ENCODE measurements around the gene EDAR. TPM values are rescaled to one million over a fixed set of nuclear protein-coding genes. Genes with fewer than 3 reads are reported as not detected.
A peak's percentile ranks its signal among the peaks of the same experiment; 100 is the strongest.

EDAR gene
- total RNA-seq, 2 donors from 2014 or later, result 0.43 to 0.46 TPM

GRCh38 chr2:108938077-108938710, 50.8 kb downstream of the EDAR start:
- Mint-ChIP-seq H3K36me3 (no peaks in the 10 kb centered on the region), H3K27ac (peak overlapping the region in 1 of 2 donors; percentile 65), H3K9me3 (no peaks in the 10 kb centered on the region)
- ATAC-seq (peak; percentile 56 to 85), DNase-seq (ENCODE audit: low spot score in 2 of 2) (no peak)

- peak overlapping the region; percentile 1 for H3K27ac Mint-ChIP-seq
- peak in 1 of 2 donors; percentile 47 for ATAC-seq
Measured at GRCh38 chr2:108937367-108938017, 51.5 kb downstream of the EDAR start.

GRCh38 chr2:108936866-108937265, 52.2 kb downstream of the EDAR start:
- Mint-ChIP-seq H3K36me3 (no peaks in the 10 kb centered on the region), H3K9me3 (no peaks in the 10 kb centered on the region), H3K27ac (peak overlapping the region in 1 of 2 donors; percentile 1)
- ATAC-seq, result no peak
- DNase-seq (ENCODE audit: low spot score in 2 of 2), result no peak

More at GRCh38 chr2:108937367-108938017, 51.5 kb downstream of the EDAR start:
- DNase-seq (ENCODE audit: low spot score in 2 of 2), result no peak
- no peaks in the 10 kb centered on the region for H3K9me3 Mint-ChIP-seq
- H3K36me3 Mint-ChIP-seq, result no peaks in the 10 kb centered on the region

GRCh38 chr2:108936076-108936864, 52.8 kb downstream of the EDAR start:
- DNase-seq (ENCODE audit: low spot score in 2 of 2), result no peak
- ATAC-seq, result no peak
- Mint-ChIP-seq H3K9me3 (no peaks in the 10 kb centered on the region), H3K36me3 (no peaks in the 10 kb centered on the region), H3K27ac (peak overlapping the region in 1 of 2 donors; percentile 37)

- no peak overlapping the region for H3K27ac Mint-ChIP-seq
- DNase-seq (ENCODE audit: low spot score in 2 of 2), result no peak
- ATAC-seq, result no peak
- H3K9me3 Mint-ChIP-seq, result no peaks in the 10 kb centered on the region
- H3K36me3 Mint-ChIP-seq, result no peaks in the 10 kb centered on the region
Measured at GRCh38 chr2:108935271-108935741, 53.7 kb downstream of the EDAR start.

- Mint-ChIP-seq H3K9me3 (no peaks in the 10 kb centered on the region), H3K27ac (no peak overlapping the region), H3K36me3 (no peaks in the 10 kb centered on the region)
- ATAC-seq (no peak), DNase-seq (ENCODE audit: low spot score in 2 of 2) (no peak)
Measured at GRCh38 chr2:108934583-108935245, 54.3 kb downstream of the EDAR start.

GRCh38 chr2:108934151-108934550, 54.9 kb downstream of the EDAR start:
- no peak for DNase-seq (ENCODE audit: low spot score in 2 of 2)
- H3K9me3 Mint-ChIP-seq, result no peaks in the 10 kb centered on the region
- ATAC-seq, result no peak
- no peak overlapping the region for H3K27ac Mint-ChIP-seq
- no peaks in the 10 kb centered on the region for H3K36me3 Mint-ChIP-seq

- Mint-ChIP-seq H3K27ac (no peak overlapping the region), H3K9me3 (no peaks in the 10 kb centered on the region), H3K36me3 (no peaks in the 10 kb centered on the region)
- DNase-seq (ENCODE audit: low spot score in 2 of 2), result no peak
- no peak for ATAC-seq
Measured at GRCh38 chr2:108933691-108934117, 55.3 kb downstream of the EDAR start.

GRCh38 chr2:108932736-108933332, 56.2 kb downstream of the EDAR start:
- H3K27ac Mint-ChIP-seq, result no peak overlapping the region
- no peak for ATAC-seq
- H3K36me3 Mint-ChIP-seq, result no peaks in the 10 kb centered on the region
- DNase-seq (ENCODE audit: low spot score in 2 of 2), result no peak
- H3K9me3 Mint-ChIP-seq, result no peaks in the 10 kb centered on the region

- Mint-ChIP-seq H3K27ac (peak overlapping the region in 1 of 2 donors; percentile 70), H3K9me3 (no peaks in the 10 kb centered on the region), H3K36me3 (no peaks in the 10 kb centered on the region)
- DNase-seq (ENCODE audit: low spot score in 2 of 2) (no peak), ATAC-seq (no peak)
Measured at GRCh38 chr2:108931372-108931771, 57.6 kb downstream of the EDAR start.

- DNase-seq (ENCODE audit: low spot score in 2 of 2) (no peak), ATAC-seq (no peak)
- Mint-ChIP-seq H3K36me3 (no peaks in the 10 kb centered on the region), H3K9me3 (no peaks in the 10 kb centered on the region), H3K27ac (no peak overlapping the region)
Measured at GRCh38 chr2:108929807-108930425, 59.1 kb downstream of the EDAR start.

GRCh38 chr2:108928660-108929377, 60.2 kb downstream of the EDAR start:
- Mint-ChIP-seq H3K9me3 (no peaks in the 10 kb centered on the region), H3K36me3 (no peaks in the 10 kb centered on the region), H3K27ac (no peak overlapping the region)
- ATAC-seq, result no peak
- DNase-seq (ENCODE audit: low spot score in 2 of 2), result no peak

- H3K36me3 Mint-ChIP-seq, result no peaks in the 10 kb centered on the region
- ATAC-seq, result peak; percentile 59 to 69
Measured at GRCh38 chr2:108927936-108928659, 60.9 kb downstream of the EDAR start.

GRCh38 chr2:108927405-108927804, 61.6 kb downstream of the EDAR start:
- no peak for ATAC-seq
- no peak overlapping the region for H3K27ac Mint-ChIP-seq

More at GRCh38 chr2:108927936-108928659, 60.9 kb downstream of the EDAR start:
- Mint-ChIP-seq H3K27ac (no peak overlapping the region), H3K9me3 (no peaks in the 10 kb centered on the region)
- DNase-seq (ENCODE audit: low spot score in 2 of 2), result peak in 1 of 2 donors; percentile 33

More at GRCh38 chr2:108927405-108927804, 61.6 kb downstream of the EDAR start:
- no peaks in the 10 kb centered on the region for H3K36me3 Mint-ChIP-seq
- no peaks in the 10 kb centered on the region for H3K9me3 Mint-ChIP-seq
- no peak for DNase-seq (ENCODE audit: low spot score in 2 of 2)

Data from activated naive CD4-positive, alpha-beta T cell treated with anti-CD3 and anti-CD28 coated beads, Interleukin-2, amount 50 U/mL, for 72 hours (primary cell).